Muscle of arm (tissue), 12 donors: ENCODE measurements around the gene PAX6. TPM values are rescaled to one million over a fixed set of nuclear protein-coding genes. Genes with fewer than 3 reads are reported as not detected.

Source experiments
- DNase-seq: peaks from one replicate; pipeline ENCODE4 v3.0.0-alpha.2; 2013
- polyA plus RNA-seq, 12 donors: library from polyadenylated mRNA; unstranded; fragments of 120-200 nt; gene quantifications; one replicate each; pipeline ENCODE4 v1.2.1, GENCODE V29; 2013; ENCODE audit not compliant: insufficient read length in 12 of 12

PAX6 gene
- polyA plus RNA-seq, 12 donors, result 0.15 to 1.5 (median 0.70) TPM; not detected in 2

- DNase-seq, result no peak
These were observed 1.6 kb downstream of the PAX6 start for GRCh38 chr11:31809541-31809856.

- no peak for DNase-seq
These were observed 2.2 kb downstream of the PAX6 start for GRCh38 chr11:31808721-31809540.

GRCh38 chr11:31807799-31808667 lies 3.1 kb downstream of the PAX6 start:
- no peak for DNase-seq

GRCh38 chr11:31806928-31807798 lies 4.0 kb downstream of the PAX6 start:
- DNase-seq, result no peak

GRCh38 chr11:31806186-31806927 lies 4.8 kb downstream of the PAX6 start:
- DNase-seq, result no peak

GRCh38 chr11:31805629-31806185 lies 5.4 kb downstream of the PAX6 start:
- no peak for DNase-seq

GRCh38 chr11:31805037-31805628 lies 6.0 kb downstream of the PAX6 start:
- no peak for DNase-seq

- no peak for DNase-seq
These were observed 6.6 kb downstream of the PAX6 start for GRCh38 chr11:31804312-31805036.

GRCh38 chr11:31803813-31804311 lies 7.3 kb downstream of the PAX6 start:
- DNase-seq, result no peak

GRCh38 chr11:31802990-31803812 lies 7.9 kb downstream of the PAX6 start:
- DNase-seq, result no peak

GRCh38 chr11:31802609-31802989 lies 8.5 kb downstream of the PAX6 start:
- no peak for DNase-seq

GRCh38 chr11:31802000-31802551 lies 9.0 kb downstream of the PAX6 start:
- no peak for DNase-seq

- DNase-seq, result no peak
These were observed 9.8 kb downstream of the PAX6 start for GRCh38 chr11:31801298-31801702.

- DNase-seq, result no peak
These were observed 10.5 kb downstream of the PAX6 start for GRCh38 chr11:31800398-31801265.

- no peak for DNase-seq
These were observed 11.4 kb downstream of the PAX6 start for GRCh38 chr11:31799435-31800397.
